Loucy (cell line): ENCODE measurements around the gene ARAF.

Experiments
- H2AFZ ChIP-seq: fragments of 200-600 bp; sonication (generic); 2 replicates; pipeline ENCODE4 v1.6.0; 2016; ENCODE audit warnings: antibody characterized with exemption, mild to moderate bottlenecking, low read length, moderate library complexity
- H3F3A ChIP-seq: fragments of 200-600 bp; 2 replicates; pipeline ENCODE4 v1.6.0; 2016; ENCODE audit warnings: antibody characterized with exemption, low read depth, mild to moderate bottlenecking
- H3K27me3 ChIP-seq: fragments of 200-600 bp; sonication (generic); 2 replicates; pipeline ENCODE4 v1.6.1; 2014; ENCODE audit warnings: low read length, mild to moderate bottlenecking; ENCODE audit not compliant: insufficient read depth, poor library complexity, severe bottlenecking
- H3K36me3 ChIP-seq: fragments of 200-600 bp; sonication (generic); 2 replicates; pipeline ENCODE4 v1.6.1; 2016; ENCODE audit warnings: low read length; ENCODE audit not compliant: insufficient read depth
- H3K4me1 ChIP-seq: fragments of 200-600 bp; sonication (generic); 2 replicates; pipeline ENCODE4 v1.5.1; 2014; ENCODE audit warnings: low read length, mild to moderate bottlenecking; ENCODE audit not compliant: insufficient read depth, poor library complexity, severe bottlenecking
- H3K4me2 ChIP-seq: fragments of 200-600 bp; sonication (generic); 2 replicates; pipeline ENCODE4 v1.6.0; 2014; ENCODE audit warnings: antibody characterized with exemption, low read length, low read depth, mild to moderate bottlenecking; ENCODE audit not compliant: poor library complexity, severe bottlenecking
- H3K4me3 ChIP-seq: fragments of 200-600 bp; sonication (generic); 2 replicates; pipeline ENCODE4 v1.5.1; 2014; ENCODE audit warnings: low read length, mild to moderate bottlenecking, mixed read lengths; ENCODE audit not compliant: poor library complexity, severe bottlenecking
- H3K79me2 ChIP-seq: fragments of 200-600 bp; sonication (generic); 2 replicates; pipeline ENCODE4 v1.6.1; 2014; ENCODE audit warnings: low read length; ENCODE audit not compliant: insufficient read depth
- H3K9ac ChIP-seq: fragments of 200-600 bp; sonication (generic); 2 replicates; pipeline ENCODE4 v1.6.0; 2014; ENCODE audit warnings: mild to moderate bottlenecking, low read depth, low read length, moderate library complexity; ENCODE audit not compliant: poor library complexity, severe bottlenecking
- H3K9me2 ChIP-seq: fragments of 200-600 bp; sonication (generic); replicated peaks from 2 replicates; pipeline ENCODE4 v1.6.1; 2016; ENCODE audit warnings: low read depth, low read length, mixed read lengths
- H3K9me3 ChIP-seq: fragments of 200-600 bp; sonication (generic); 2 replicates; pipeline ENCODE4 v1.6.1; 2014; ENCODE audit warnings: mild to moderate bottlenecking, antibody characterized with exemption, low read length, low read depth; ENCODE audit not compliant: insufficient read depth
- H4K20me1 ChIP-seq: fragments of 200-600 bp; sonication (generic); 2 replicates; pipeline ENCODE4 v1.6.0; 2014; ENCODE audit warnings: antibody characterized with exemption, low read length, mild to moderate bottlenecking; ENCODE audit not compliant: insufficient read depth, poor library complexity, severe bottlenecking
- EZH2phosphoT487 ChIP-seq: fragments of 200-600 bp; IDR thresholded peaks from 2 replicates; pipeline ENCODE4 v1.6.1; 2018; ENCODE audit warnings: antibody characterized with exemption, mild to moderate bottlenecking, moderate library complexity, borderline replicate concordance
- TF ChIP-seq, protein P1 (sequence below): fragments of 200-600 bp; sonication (generic); conservative IDR thresholded peaks from 2 replicates; pipeline ENCODE4 v1.5.1; 2014; ENCODE audit warnings: mild to moderate bottlenecking, antibody characterized with exemption, low read length

Gene ARAF

DNA sequence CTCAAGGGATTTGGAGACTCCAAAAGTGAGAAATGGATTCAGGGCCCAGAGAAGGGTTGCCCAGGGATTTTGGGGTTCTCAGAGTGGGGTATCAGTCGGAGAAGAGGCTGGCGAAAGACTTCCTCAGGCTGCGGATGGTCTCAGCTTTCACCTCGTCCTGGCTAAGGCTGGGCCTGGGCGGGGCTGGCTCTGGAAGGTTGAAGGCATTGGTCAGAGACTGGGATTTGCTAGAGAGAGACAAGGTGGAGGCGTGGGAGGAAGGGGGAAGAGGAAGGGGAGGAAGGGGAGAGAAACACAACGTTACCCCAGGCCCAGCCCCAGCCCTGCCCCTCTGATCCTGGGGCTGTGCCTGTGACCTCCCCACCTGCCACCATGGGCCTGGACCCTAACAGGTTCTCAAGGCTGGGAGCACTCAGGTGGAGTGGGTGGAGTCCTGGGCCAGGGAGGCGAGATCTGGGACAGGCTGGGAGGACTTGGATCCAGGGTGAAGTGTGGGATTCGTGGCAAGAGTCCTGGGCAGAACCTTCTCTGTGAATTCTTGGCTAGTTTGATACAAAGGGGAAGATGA is 11.9 kb downstream of the ARAF start:
- no peaks in the 10 kb centered on the region for H3K4me1 ChIP-seq
- no peaks in the 10 kb centered on the region for H3K27me3 ChIP-seq
- no peaks in the 10 kb centered on the region for H3K9me2 ChIP-seq
- no peak overlapping the region for H3K4me3 ChIP-seq
- TF ChIP-seq, protein P1, sequence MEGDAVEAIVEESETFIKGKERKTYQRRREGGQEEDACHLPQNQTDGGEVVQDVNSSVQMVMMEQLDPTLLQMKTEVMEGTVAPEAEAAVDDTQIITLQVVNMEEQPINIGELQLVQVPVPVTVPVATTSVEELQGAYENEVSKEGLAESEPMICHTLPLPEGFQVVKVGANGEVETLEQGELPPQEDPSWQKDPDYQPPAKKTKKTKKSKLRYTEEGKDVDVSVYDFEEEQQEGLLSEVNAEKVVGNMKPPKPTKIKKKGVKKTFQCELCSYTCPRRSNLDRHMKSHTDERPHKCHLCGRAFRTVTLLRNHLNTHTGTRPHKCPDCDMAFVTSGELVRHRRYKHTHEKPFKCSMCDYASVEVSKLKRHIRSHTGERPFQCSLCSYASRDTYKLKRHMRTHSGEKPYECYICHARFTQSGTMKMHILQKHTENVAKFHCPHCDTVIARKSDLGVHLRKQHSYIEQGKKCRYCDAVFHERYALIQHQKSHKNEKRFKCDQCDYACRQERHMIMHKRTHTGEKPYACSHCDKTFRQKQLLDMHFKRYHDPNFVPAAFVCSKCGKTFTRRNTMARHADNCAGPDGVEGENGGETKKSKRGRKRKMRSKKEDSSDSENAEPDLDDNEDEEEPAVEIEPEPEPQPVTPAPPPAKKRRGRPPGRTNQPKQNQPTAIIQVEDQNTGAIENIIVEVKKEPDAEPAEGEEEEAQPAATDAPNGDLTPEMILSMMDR = no peak
- no peak for TF ChIP-seq EZH2phosphoT487
- no peaks in the 10 kb centered on the region for H3F3A ChIP-seq
- H4K20me1 ChIP-seq = no peaks in the 10 kb centered on the region
- H3K36me3 ChIP-seq = peaks cover 11% of the 10 kb centered on the region; the same call in 1 of the 2 replicates
- no peak overlapping the region for H3K4me2 ChIP-seq
- no peaks in the 10 kb centered on the region for H3K79me2 ChIP-seq
- H3K9me3 ChIP-seq = no peaks in the 10 kb centered on the region
- H3K9ac ChIP-seq = no peak overlapping the region
- no peak overlapping the region for H2AFZ ChIP-seq

DNA sequence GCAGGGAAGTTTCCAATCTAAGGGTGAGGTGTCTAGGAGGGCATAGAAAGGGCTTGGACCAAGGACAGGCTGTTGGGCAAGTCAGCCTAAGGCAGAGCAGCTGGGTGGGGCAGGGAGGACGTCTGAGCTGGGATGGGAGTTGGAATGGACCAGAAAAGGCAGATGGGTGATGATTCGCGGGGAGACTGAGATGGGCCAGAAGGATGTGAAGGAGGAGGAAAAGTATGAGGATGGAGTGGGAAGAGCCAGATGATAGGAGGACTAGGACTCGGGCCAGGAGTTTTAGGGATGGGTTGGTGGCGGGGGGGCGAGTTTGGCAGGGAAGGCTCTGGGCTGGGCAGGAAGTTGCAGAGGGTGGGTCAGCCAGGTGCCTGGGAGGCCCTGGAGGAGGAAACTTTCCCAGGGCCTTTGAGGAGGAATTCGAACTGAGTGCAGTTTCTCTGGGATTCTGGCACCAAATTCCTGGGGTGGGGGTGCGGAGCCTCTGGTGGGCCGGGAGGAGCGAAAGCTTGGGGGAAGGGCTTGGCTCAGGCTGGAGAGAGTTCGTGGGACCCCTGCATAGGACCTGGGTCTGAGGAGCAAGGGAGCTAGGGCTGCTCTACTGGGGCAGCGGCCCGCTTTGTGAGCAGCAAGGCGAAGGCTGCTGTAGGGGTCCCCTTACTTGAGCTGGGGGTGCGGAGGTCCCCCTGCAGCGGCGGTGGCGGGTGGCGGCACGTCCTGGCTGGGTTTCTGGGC is 12.5 kb downstream of the ARAF start:
- no peak overlapping the region for H3K4me2 ChIP-seq
- no peaks in the 10 kb centered on the region for H4K20me1 ChIP-seq
- TF ChIP-seq, protein P1 = no peak
- TF ChIP-seq EZH2phosphoT487 = no peak
- no peaks in the 10 kb centered on the region for H3K79me2 ChIP-seq
- H3K9ac ChIP-seq = no peak overlapping the region
- H2AFZ ChIP-seq = no peak overlapping the region
- peaks cover 6% of the 10 kb centered on the region; the same call in 1 of the 2 replicates for H3K36me3 ChIP-seq
- no peaks in the 10 kb centered on the region for H3K9me2 ChIP-seq
- no peaks in the 10 kb centered on the region for H3F3A ChIP-seq
- no peaks in the 10 kb centered on the region for H3K27me3 ChIP-seq
- H3K9me3 ChIP-seq = no peaks in the 10 kb centered on the region
- no peak overlapping the region for H3K4me3 ChIP-seq
- H3K4me1 ChIP-seq = no peaks in the 10 kb centered on the region

DNA sequence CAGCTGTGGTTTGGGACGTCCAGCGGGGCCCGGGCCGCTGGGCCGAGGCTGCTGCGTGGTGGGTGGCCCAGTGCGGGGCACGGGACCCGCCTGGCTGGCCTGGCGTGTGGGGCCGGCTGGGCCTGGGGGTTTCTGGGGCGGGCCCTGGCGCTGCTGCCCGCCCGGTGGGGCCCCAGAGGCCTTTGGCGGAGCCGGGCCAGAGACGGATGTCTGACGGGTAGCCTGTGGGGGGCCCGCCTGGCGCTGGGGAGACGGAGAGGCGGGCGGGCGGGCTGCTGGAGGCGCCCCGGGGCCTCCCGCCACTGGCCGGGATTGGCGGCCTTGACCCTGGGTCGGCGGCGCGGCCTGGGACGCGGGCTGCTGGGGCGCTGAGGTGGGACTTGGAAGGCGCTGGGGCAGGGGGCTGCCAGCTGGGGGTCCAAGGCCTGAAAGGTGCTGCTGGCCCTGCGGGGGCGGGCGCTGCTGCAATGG is 13.1 kb downstream of the ARAF start:
- TF ChIP-seq EZH2phosphoT487 = no peak
- TF ChIP-seq, protein P1 = no peak
- H3K4me1 ChIP-seq = no peaks in the 10 kb centered on the region
- no peak overlapping the region for H3K9ac ChIP-seq
- no peaks in the 10 kb centered on the region for H3K9me3 ChIP-seq
- no peak overlapping the region for H3K4me2 ChIP-seq
- no peaks in the 10 kb centered on the region for H3K9me2 ChIP-seq
- H3K36me3 ChIP-seq = peaks cover 6% of the 10 kb centered on the region; the same call in 1 of the 2 replicates
- H2AFZ ChIP-seq = no peak overlapping the region
- no peaks in the 10 kb centered on the region for H3K27me3 ChIP-seq
- H3K4me3 ChIP-seq = no peak overlapping the region
- H3K79me2 ChIP-seq = no peaks in the 10 kb centered on the region
- H4K20me1 ChIP-seq = no peaks in the 10 kb centered on the region
- H3F3A ChIP-seq = no peaks in the 10 kb centered on the region
